Endothelial cell of umbilical vein (primary cell): ENCODE data around the gene SLF2. TPM values are rescaled to one million over a fixed set of nuclear protein-coding genes. Genes with fewer than 3 reads are reported as not detected.
A peak's percentile ranks its signal among the peaks of the same experiment; 100 is the strongest.

Source experiments
- BruUV-seq: library from RNA; stranded (reverse); fragments of 400-500 nt; replicated peaks from 2 replicates; lab custom pipeline; 2021; lab: Mats Ljungman, UMichigan
- CTCF ChIA-PET: fragments of 300-600, 350-600 bp; sonication (Branson Sonifier 250); formaldehyde crosslinking; loops from one replicate; lab custom pipeline; 2021; ENCODE audit warnings: antibody characterized with exemption, inconsistent platforms; lab: Charles Lee
- POLR2A ChIA-PET: fragments of 300-600, 350-600 bp; sonication (Branson Sonifier 250); formaldehyde crosslinking; loops from one replicate; lab custom pipeline; 2021; ENCODE audit warnings: antibody characterized with exemption, inconsistent platforms; lab: Charles Lee
- DNase-seq: peaks from one replicate; pipeline ENCODE4 v3.0.0-alpha.2; 2011; ENCODE audit warnings: low read depth, low spot score
- FAIRE-seq: peaks from 2 replicates; lab custom pipeline; 2011; peaks lifted over from hg19 to GRCh38; lab: Jason Lieb, UNC
- H2AFZ ChIP-seq: 2 replicates; pipeline ENCODE4 v1.6.0; 2012; ENCODE audit warnings: low read depth, low read length, control low read depth, inconsistent platforms
- H3K27ac ChIP-seq: 2 replicates; pipeline ENCODE4 v1.5.1; 2011; ENCODE audit warnings: low read depth, mild to moderate bottlenecking, control low read depth, low read length, moderate library complexity; ENCODE audit not compliant: insufficient read depth
- H3K27me3 ChIP-seq, 2 experiments: 2 replicates each; pipeline versions ENCODE4 v1.6.0 to v1.6.1; 2011; ENCODE audit warnings: low read length in 2 of 2, mixed read lengths in 1 of 2; ENCODE audit not compliant: control insufficient read depth in 2 of 2, insufficient read depth in 2 of 2
- H3K36me3 ChIP-seq, 2 experiments: 2 replicates in 1 of 2; 3 replicates in 1 of 2; pipeline ENCODE4 v1.5.1; 2011; ENCODE audit warnings: low read length in 2 of 2, mild to moderate bottlenecking in 1 of 2, moderate library complexity in 1 of 2; ENCODE audit not compliant: control insufficient read depth in 2 of 2, insufficient read depth in 2 of 2; ENCODE audit errors: extremely low read depth in 1 of 2
- H3K4me1 ChIP-seq: 3 replicates; pipeline ENCODE4 v1.5.1; 2011; ENCODE audit warnings: mild to moderate bottlenecking, low read length; ENCODE audit not compliant: control insufficient read depth, insufficient read depth; ENCODE audit errors: extremely low read depth
- H3K4me2 ChIP-seq: 2 replicates; pipeline ENCODE4 v1.6.1; 2011; ENCODE audit warnings: low read length, control low read depth, mixed read lengths; ENCODE audit not compliant: insufficient read depth
- H3K4me3 ChIP-seq, 3 experiments: fragments of 200-600 bp in 1 of 3; sonication (generic), shearing (Covaris generic) in 1 of 3; replicated peaks in 1 of 3; 2 replicates each; pipeline ENCODE4 v1.5.1; 2011 to 2016; ENCODE audit warnings: control low read depth in 3 of 3, low read length in 3 of 3, mild to moderate bottlenecking in 2 of 3, inconsistent platforms in 1 of 3, low read depth in 1 of 3, moderate library complexity in 1 of 3; ENCODE audit not compliant: insufficient read depth in 1 of 3
- H3K79me2 ChIP-seq: 2 replicates; pipeline ENCODE4 v1.6.0; 2012; ENCODE audit warnings: low read length, inconsistent platforms; ENCODE audit not compliant: control insufficient read depth, insufficient read depth
- H3K9ac ChIP-seq: replicated peaks from 2 replicates; pipeline ENCODE3; 2011; ENCODE audit warnings: low read length, control low read depth; ENCODE audit not compliant: insufficient read depth; ENCODE audit errors: extremely low read depth
- H3K9me1 ChIP-seq: replicated peaks from 3 replicates; pipeline ENCODE4 v1.6.0; 2011; ENCODE audit warnings: mild to moderate bottlenecking, low read length; ENCODE audit not compliant: control insufficient read depth, insufficient read depth; ENCODE audit errors: extremely low read depth
- H3K9me3 ChIP-seq: replicated peaks from 2 replicates; pipeline ENCODE4 v1.5.1; 2012; ENCODE audit warnings: low read length, inconsistent platforms; ENCODE audit not compliant: control insufficient read depth, insufficient read depth
- H4K20me1 ChIP-seq: replicated peaks from 2 replicates; pipeline ENCODE3; 2011; ENCODE audit warnings: mild to moderate bottlenecking, low read length; ENCODE audit not compliant: control insufficient read depth, insufficient read depth; ENCODE audit errors: extremely low read depth
- GATA2 ChIP-seq: IDR thresholded peaks from 2 replicates; pipeline ENCODE4 v1.7.0; 2011; ENCODE audit warnings: low read depth, mild to moderate bottlenecking, moderate library complexity, mixed read lengths, low read length; ENCODE audit not compliant: insufficient read length, insufficient read depth
- JUN ChIP-seq: IDR thresholded peaks from 2 replicates; pipeline ENCODE4 v1.6.1; 2011; ENCODE audit warnings: borderline replicate concordance, low read depth; ENCODE audit not compliant: insufficient read length, insufficient read depth
- POLR2A ChIP-seq: IDR thresholded peaks from 2 replicates; pipeline ENCODE4 v1.6.1; 2012; ENCODE audit warnings: low read depth, mild to moderate bottlenecking, control low read depth, low read length
- dilution Hi-C: fragments of 300-500 bp; cut with MboI; formaldehyde crosslinking; loops from one replicate; pipeline ENCODE4 v1.15.0; 2019; ENCODE audit warnings: low sequenced_read_pairs; ENCODE audit not compliant: extremely low pct_ligation_motif_present
- intact Hi-C: fragments of 100-400 bp; cut with micrococcal nuclease; formaldehyde crosslinking; loops from one replicate; pipeline ENCODE4 v1.10.0; 2022
- polyA plus RNA-seq, 4 experiments: library from polyadenylated mRNA; depleted of rRNA in 3 of 4; stranded (reverse) in 3 of 4; unstranded in 1 of 4; fragments of >200 nt; gene quantifications; 2 replicates each; pipeline versions ENCODE4 v1.2.1 to v1.2.3, GENCODE V29; 2011 to 2012; ENCODE audit warnings: missing spikeins in 1 of 4
- total RNA-seq: library from RNA; stranded (reverse); gene quantifications from 2 replicates; pipeline ENCODE4 v1.2.3, GENCODE V29; 2021

SLF2 gene
- total and polyA plus RNA-seq, 2 donors (not counting 3 experiments of a cell fraction or from before 2014, with no cell fraction given): 7.5 to 35.5 TPM

DNA sequence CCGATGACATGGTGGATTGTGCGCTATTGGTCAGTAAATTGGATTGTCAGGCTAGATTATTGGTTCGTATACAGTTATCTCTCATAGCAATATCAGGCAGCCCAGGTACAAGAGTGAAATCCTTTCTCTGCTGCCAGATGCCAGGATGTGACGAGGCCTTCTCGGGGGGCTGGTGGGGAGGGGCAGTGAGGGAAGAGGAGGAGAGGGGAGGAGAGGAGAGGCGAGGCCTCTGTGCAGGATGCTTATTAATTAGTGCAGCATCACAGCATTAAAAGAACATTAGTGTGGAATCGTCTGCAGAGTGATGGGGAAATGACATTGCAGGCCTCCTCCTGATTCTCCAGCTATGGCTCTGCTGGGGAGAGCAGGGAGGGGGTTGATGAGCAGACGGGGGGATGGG lies 30.5 kb upstream of the SLF2 start:
- dilution Hi-C loops (no loop called here), intact Hi-C loops (no loop called here)
- no peak for DNase-seq
- H3K79me2 ChIP-seq: no peaks in the 10 kb centered on the region
- H3K36me3 ChIP-seq: no peaks in the 10 kb centered on the region
- no peaks in the 10 kb centered on the region for H3K9me3 ChIP-seq
- POLR2A ChIA-PET: interaction anchor here (0.7 kb wide), 1 partner anchor 912 kb away, joined by 5 read pairs; no protein-coding TSS in a partner anchor
- TF ChIP-seq GATA2: no peak
- TF ChIP-seq POLR2A: no peak
- TF ChIP-seq JUN: no peak
- no peak overlapping the region for H3K4me2 ChIP-seq
- no peak overlapping the region for H3K9ac ChIP-seq
- H3K4me3 ChIP-seq: no peak overlapping the region
- H3K9me1 ChIP-seq: no peaks in the 10 kb centered on the region
- no peak for FAIRE-seq
- peak overlapping the region; percentile 15 for H2AFZ ChIP-seq
- CTCF ChIA-PET: interaction anchor here (0.6 to 3.1 kb wide), 8 partner anchors 10 to 364 kb away, joined by 3 to 15 read pairs (median 4); no protein-coding TSS in a partner anchor
- H3K27ac ChIP-seq: no peak overlapping the region
- peaks cover 0 to 3% of the 10 kb centered on the region in 2 experiments for H3K27me3 ChIP-seq
- H3K4me1 ChIP-seq: peaks cover 13% of the 10 kb centered on the region
- BruUV-seq: no TSS peak
- H4K20me1 ChIP-seq: no peaks in the 10 kb centered on the region

DNA sequence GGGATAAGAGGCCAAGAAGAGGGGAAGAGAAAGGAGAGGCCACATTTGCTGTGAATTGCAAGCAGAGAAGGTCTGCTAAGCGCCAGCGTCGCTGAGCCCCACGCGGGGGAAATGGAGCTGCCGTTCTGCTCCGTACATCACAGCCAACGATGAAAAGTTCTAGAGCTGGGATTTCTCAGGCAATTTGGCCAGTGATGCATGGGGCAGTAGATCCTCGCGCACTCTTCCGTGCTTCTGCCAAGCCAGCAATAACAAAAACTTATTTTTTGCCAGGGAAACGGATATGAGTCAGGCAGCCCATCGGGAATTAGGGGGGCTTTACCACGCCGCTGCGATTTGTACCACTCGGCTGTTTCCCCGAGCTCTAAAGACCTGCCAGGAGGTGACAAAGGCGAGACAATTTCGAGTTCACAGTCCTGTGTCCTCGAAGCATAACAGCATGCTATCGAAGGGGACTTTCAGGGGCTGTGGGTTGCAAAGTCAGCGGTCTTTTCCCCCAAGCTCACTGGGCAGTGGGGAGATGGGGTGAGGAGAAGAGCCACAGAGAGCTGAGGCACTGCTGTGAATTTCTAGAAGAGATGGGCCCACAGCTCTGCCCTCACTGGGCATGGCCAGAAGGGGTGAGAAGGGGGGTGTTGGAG lies 30.0 kb upstream of the SLF2 start:
- H3K36me3 ChIP-seq: no peaks in the 10 kb centered on the region
- dilution Hi-C loops: no loop called here
- H3K27me3 ChIP-seq: peaks cover 0 to 3% of the 10 kb centered on the region in 2 experiments
- no peak overlapping the region for H3K27ac ChIP-seq
- FAIRE-seq (no peak), DNase-seq (peak; percentile 61)
- H3K4me1 ChIP-seq: peaks cover 13% of the 10 kb centered on the region
- TF ChIP-seq JUN (peak; percentile 51), GATA2 (no peak), POLR2A (no peak)
- no peak overlapping the region for H3K4me2 ChIP-seq
- H2AFZ ChIP-seq: peak overlapping the region; percentile 15
- no TSS peak for BruUV-seq
- intact Hi-C loops: no loop called here
- H3K9ac ChIP-seq: no peak overlapping the region
- H4K20me1 ChIP-seq: no peaks in the 10 kb centered on the region
- no peaks in the 10 kb centered on the region for H3K79me2 ChIP-seq
- POLR2A ChIA-PET: interaction anchor here (0.7 kb wide), 1 partner anchor 912 kb away, joined by 5 read pairs; no protein-coding TSS in a partner anchor
- no peak overlapping the region for H3K4me3 ChIP-seq
- CTCF ChIA-PET: interaction anchor here (0.6 to 3.1 kb wide), 8 partner anchors 11 to 624 kb away, joined by 3 to 15 read pairs (median 4); no protein-coding TSS in a partner anchor
- no peaks in the 10 kb centered on the region for H3K9me3 ChIP-seq
- no peaks in the 10 kb centered on the region for H3K9me1 ChIP-seq
